GM18870 (cell line): ENCODE results near the gene ROM1.
"Not testable (repeated sequence)": the region's sequence is repeated elsewhere in the genome, so short reads cannot be mapped to it uniquely, and the experiment has no call there.

Source experiments
- ATAC-seq: cut with Tn5 transposase; IDR thresholded peaks from one replicate; pipeline ENCODE4 v1.9.1; 2021; ENCODE audit warnings: moderate library complexity; ENCODE audit not compliant: unreplicated experiment

ROM1 gene

DNA sequence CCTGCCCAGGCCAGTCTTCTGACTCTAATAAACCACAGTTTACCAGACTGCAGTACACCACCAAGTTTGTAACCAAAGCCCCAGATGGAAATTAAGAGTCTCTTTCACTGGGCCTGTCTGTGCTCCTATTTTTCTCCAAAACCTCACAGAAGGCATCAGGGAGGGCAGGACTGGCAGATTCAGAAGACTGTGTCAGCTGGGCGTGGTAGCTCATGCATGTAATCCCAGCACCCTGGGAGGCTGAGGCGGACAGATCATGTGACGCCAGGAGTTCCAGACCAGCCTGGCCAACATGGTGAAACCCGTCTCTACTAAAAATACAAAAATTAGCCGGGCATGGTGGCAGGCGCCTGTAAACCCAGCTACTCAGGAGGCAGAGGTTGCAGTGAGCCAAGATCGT, 27.7 kb upstream of the ROM1 start:
- not testable (repeated sequence) for ATAC-seq

DNA sequence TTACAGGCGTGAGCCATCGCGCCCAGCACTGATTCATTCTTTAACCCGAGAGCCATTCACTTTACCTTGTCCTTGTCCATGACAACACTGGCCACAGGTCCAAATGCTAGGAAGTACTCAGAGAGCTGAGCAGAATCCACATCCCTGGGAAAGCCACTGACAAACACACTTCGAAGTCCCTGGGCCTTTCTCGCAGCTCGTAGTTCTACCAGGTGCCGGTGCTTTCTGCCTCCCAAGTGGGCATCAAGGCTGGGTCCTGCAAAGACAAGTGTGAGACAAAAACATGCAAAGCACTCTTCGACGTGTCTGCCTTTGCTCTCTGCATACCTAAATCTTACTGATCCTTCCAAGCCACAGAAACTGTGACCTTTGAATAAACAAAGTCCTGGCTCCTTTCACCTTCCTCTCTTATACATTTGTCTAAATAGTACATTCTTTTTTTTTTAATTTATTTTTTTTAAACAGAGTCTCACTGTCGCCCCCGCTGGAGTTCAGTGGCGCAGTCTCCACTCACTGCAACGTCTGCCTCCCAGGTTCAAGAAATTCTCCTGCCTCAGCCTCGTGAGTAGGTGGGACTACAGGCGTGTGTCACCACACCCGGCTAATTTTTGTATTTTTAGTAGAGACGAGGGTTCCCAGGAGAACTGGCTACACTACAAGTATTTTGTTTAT, 24.0 kb upstream of the ROM1 start:
- ATAC-seq = no peak

DNA sequence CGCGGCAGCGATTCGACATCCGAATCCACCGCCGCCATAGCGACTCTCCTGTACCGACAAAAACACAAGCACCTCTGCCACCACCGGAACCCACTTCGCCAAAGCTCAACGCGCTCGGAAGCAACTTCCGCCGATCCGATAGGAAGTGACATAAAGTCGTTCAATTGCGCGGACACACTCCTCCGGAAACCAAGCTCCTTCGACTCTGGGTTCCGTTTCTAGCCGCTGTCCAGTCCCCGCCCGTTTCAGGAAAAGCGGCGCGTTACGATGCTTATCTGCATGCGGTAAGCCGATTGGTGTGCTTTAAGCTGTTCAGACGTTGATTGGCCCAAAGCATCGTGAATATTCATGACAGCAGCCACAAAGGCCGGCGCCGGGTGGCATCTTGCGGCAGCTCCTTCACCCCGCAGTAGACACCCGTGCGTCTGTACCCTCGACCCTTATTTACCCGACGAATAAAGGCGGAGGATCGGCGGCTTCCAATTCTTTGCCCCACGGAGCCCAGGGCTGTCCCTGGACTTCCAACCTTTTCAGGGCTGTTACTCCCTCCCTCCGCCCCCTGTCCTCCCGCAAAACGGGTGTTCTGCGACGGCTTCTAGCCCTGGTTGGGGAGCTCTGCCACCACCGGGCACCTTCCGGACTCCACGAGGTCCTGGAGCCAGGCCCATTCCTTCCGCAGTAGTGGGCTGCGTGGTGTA, 21.5 kb upstream of the ROM1 start, which contains the start of gene TUT1:
Gene TUT1, minus strand, starts transcription at position 76 of the 698 bp plus-strand sequence. Its CDS starts 38 bp downstream, at position 38.
- ATAC-seq = peak; percentile 88

DNA sequence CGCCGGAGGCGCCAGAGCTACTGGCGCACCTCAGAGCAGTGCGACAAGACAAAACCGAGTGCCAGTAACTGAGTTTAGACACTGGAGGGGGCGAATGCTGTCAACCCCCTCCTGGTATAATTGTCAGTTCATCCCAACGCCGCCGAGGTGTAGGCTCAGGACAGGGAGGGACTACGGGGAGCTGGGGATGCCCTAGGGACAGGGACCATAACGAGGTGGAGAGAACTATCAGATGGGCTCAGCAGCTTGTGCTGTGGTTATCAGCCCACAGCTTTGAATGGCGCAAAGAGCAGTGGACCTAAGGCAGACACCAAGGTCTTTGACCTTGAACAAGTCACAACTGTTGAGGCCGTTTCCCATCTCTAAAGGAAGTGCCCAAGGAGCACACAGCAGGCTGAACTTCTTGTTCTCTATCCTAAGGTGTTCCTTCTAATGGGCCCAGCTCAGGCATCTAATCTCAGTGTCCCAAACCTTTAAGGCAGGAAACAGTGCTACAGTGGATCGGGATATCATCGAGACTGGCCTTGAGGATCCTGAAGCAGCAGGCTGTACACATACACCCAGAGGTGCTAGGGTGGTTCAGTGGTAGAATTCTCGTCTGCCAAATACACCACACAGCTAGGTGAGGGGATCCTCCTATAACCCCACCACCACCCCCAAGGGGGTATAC, 20.8 kb upstream of the ROM1 start:
- no peak for ATAC-seq

DNA sequence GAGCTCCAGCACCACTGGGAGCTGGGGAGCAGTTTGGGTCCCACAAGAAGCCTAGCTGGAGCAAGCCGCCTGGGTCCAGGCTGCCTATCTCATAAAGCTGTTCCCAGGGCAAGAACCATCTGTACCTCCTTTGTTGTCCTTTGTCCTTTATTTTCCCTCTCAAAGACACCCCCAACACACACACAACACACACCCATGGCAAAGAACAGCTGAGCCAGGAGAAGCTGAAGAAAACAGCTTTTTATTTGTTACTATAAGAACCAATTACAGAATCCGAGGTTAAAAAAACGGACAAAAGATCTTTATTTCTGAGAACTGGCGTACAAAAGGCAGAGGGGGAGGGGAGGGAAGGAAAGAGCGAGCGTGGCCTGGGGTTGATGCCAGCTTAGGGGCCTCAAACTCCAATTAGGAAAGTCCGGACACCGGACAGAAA, 20.1 kb upstream of the ROM1 start:
- no peak for ATAC-seq

DNA sequence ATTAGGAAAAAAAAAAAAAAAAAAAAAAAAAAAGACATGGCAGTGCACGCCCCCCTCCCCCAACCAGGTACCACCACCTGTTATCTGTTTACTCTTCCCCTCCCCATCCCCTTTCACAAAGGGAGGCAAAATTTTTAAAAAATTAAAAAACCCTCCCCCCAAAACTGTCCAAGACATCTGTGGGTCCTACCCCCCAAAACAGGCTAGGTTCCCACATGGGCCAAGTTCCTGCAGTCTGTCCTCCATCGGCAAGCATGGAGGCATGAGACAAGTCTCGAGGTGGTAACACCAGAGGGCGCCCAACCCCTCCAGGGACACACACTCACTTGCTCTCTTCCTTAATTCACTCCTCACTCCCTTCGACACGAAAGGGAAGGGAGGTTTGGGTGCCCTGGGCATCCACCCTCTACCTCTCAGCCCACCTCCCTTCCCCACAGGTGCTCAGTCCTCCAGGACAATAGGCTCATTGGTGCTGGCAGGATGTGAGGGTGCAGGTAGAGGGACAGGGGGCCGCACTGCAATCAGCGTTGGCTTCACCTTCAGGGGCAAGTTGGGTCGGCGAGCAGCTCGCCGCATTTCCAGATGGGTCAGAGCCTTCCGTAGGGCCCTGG, 19.5 kb upstream of the ROM1 start:
- ATAC-seq = no peak

DNA sequence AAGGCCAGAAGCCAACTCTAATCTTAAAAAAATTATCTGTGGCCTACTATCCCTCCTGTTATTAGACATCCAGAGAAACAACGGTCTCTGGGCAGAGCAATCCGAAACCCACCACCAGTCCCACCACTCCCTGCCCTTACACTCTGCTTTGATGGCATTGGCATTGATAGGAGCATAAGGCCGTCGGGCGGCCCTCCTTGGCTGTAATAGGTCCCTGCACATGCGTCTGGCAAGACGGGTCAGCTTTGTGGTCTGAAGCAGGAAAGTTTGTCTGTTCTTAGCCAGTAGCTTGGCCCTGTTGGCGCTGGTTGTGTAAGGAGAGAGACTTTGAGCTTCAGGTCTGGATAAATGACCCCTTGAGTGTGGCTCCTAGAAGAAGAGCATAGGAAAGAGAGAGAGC, 17.9 kb upstream of the ROM1 start:
- no peak for ATAC-seq

DNA sequence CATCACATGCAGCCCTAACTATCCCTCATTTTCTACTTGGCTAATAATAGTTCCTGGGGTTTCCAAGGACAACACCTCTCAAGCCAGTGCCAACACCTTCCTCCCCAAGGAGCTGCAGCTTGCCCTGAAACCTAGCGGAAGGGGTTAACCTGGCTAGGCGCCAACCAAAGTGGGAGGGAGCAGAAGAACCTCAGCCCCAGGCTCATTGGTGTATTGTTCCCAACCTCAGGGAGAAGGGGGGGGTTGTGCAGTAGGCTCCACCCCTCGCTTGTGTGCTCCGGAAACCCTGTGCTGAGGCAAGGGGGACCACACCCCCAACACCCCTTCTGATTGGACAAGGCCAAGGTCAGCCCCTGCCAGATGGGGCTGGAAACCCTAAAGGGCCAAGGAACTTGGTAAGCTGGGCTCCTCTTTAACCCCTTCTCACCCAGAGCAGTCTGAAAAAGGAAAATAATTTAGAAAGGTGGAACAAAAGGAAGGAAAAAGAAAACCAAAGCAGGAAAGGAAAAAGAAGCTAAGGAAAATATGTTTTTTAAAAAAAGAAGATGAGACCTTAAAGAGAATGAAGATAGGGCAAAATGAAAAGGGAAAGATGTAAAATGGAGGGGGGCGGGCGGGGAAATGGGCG, 13.9 kb upstream of the ROM1 start:
- ATAC-seq = peak; percentile 35

DNA sequence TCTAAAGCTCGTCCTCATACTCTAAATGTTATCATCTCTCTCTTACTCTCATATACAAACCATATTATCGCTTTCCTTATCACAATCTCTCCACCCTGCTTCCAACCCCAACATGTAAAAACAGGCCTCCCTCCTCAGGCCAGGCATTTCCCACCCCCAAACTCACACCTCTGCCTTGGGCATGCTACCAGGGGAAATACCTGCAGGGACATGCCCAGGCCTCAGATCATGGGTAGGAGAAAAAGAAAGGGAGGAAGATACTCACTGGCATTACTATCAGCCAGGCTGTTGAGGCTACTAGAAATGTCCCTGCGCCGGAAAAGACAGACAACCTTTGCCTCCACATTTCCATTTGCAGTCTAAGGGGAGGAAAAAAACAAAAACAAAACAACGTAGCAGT, 13.2 kb upstream of the ROM1 start:
- no peak for ATAC-seq

DNA sequence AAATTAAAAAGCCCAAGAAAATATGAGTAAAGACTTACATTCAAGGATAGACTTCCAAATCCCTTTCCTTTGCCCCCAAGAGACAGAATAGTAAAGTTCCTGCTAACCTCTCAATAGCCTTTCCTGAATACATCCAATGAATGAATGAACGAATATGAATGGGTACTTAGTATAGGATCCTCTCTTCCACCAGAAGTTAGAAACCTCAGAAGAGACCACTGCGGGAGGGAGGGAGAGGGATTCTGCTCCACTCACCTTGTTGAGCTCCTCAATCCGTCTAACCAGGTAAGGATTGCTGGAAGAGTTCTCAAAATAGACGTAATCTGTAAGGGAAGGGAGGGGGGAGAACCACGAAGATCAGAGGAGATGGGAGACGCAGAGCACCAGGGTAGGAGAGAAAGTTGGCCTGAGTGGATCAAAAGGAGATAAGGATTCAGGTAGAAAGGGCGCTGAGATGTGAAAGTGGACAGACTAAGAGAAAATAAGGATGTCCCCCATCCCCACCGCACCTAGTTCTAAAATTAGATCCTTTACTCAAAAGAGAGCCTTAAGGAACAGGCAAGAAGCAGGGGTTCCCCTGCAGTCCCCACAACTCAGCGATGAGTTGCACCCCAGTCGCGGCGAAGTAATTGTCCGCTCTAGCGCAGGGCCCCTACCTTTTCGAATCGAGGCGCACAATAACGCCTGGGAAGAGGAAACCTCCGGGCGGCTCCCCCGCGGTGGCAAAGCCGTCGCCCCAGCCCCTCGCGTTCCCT, 12.5 kb upstream of the ROM1 start:
- no peak for ATAC-seq

DNA sequence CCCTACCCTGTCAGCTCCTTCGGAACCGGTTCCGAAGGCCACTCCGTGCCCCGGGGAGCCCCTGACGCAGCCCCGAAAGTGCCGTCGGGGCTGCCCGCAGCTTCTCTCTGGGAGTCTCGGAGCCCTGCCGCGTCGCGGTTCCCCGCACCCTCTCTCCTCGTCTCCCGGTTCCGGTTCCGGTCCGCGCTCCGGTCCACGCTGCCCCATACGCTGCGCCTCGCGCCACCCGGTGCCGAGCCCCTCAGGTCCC, 12.0 kb upstream of the ROM1 start:
- no peak for ATAC-seq

DNA sequence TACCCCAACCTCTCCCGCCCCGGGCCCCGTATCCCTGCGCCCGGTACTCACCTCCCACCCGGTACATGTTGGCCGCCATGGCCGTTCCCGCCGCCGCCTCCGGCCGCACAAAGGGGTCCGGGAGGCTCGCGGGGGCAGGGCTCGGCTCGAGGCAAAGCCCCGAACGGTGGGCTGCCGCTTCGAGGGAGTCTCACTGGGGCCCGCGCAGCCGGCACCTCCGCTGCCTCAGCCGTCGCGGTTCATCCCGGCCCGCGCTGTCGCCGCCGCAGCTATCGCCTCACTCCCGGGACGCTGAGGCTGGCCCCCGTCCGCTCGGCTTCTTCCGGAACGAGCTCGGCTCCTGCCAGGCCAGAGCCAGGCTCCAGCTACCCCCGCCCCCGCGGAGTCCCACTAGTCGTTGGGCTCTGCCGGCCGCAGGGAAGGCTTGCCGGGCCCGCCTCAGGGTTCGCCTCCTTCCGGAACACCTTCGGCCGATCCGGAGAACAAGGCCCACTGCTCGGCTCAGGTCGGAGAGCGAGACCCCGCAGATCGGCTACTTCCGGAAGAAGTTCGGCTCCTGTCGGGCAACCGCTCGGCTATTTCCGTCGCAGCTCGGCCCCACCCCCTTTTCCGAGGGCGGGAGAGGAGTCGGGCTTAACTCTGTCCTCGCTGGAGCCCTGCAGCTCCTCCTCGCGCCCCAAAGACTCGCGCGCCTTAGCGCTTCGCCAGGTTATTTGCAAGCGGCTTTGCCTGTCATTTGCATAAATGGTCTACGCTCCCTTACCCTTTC, 11.5 kb upstream of the ROM1 start, which contains the start of gene MTA2:
Gene MTA2, minus strand, starts transcription at position 494 of the 769 bp plus-strand sequence. Its CDS starts 415 bp downstream, at position 79.
- ATAC-seq = peak; percentile 70

DNA sequence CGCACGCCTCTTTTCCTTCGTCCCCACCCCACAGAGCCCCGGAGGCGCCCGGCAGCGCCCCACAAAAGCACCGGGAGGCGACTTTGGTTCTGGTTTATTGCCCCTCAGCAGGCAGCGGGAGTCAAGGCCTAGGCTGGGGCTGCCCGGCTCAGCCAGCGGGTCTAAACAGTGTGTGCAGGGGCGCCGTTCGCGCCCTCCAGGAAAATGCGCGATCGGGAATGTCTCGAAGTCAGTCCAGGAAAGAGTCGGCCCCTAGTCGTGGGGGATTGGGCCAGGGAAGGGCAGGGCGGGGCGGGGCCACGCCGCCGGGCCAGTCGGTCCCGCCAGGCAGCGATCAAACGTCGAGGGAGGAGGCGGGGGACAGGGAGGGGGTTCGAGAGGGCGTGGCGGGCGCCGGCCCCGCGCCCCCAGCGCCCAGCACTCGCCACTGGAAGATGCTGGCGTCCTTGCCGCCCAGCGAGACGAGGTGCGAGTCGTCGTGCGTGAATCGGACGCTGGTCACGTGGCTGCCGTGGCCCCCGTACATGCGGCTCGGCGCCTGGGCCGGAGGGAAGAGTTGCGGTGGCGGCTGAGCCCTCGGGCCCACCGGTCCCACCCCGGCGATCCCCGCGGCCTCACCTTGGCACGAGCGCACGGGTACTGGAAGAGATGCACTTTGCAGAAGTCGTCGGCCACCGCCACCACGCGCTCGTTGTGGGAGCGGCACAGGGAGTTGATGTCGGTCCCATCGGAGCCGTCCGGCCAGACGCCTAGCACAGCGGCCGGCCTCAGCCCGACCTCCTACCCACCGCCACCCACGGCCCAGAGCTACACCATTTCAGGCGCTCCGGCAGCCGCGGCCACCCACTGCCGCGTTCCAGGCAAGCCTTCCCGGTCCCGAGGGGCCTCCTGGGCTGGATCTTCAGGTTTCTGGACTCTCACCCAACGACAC, 10.7 kb upstream of the ROM1 start:
- ATAC-seq = no peak

DNA sequence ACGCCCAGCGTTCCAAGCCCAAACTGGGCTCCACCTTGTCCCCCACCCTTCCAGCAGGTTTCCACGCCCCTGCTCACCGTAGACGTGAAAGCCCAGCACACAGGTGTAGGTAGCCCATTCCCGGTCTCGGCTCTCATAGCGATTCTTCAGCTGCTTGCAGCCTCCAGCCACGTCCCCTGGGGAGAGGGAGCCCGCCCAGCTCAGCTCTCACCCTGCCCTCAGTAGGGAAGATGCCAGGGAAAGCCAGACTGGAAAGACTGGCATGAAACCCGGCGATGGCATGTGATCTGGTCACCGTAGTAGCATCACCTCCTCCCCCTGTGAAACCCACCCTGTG, 10.0 kb upstream of the ROM1 start:
- ATAC-seq = no peak

DNA sequence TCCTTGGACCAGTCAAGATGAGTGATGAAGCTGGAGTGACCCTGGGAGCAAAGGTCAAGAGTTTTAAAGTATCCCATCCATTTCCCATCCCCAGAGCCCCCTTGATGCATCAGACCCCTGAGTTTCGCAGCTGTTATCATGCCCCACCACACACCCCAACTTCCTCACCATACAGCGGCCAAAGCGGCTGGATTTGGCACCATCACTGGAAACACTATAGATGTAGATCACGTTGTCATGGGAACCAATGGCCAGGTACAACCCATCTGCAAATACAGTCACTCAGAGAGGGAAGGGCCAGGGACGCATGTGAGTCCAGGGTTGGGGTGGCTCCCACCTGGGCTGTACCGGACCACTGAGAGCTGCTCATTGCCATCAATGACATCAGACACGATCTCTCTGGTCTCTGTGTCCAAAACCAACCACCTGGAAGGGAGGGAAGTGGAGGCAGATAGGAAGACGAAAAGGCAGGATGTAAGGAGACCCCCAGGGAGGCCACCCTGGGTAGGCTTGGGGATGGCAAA, 9.2 kb upstream of the ROM1 start:
- no peak for ATAC-seq

DNA sequence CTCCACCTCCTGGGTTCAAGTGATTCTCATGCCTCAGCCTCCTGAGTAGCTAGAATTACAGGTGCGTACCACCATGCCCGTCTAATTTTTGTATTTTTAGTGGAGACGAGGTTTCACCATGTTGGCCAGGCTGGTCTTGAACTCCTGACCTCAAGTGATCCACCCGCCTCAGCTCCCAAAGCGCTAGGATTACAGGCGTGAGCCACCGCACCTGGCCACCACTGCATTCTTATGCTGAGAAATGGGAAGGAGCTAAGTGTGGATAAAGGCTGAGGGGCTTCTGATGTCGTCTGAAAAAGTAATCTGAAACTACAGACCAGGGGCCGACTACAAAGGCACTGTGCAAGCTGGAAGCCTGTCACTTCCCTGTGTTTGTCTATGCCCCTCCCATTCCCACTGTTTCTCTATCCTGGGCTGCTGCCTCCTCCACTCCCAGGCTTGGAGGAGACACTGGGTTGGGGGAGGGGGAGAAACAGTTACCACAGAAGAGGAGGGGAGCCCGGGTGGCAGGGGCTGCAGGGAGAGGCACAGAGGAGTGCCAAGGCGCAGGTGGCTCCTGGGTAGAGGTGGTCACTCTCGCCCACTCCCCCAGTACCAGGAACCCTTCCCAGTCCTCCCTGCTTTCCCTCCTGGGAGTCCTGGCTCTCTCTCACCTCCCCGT, 8.5 kb upstream of the ROM1 start:
- no peak for ATAC-seq

DNA sequence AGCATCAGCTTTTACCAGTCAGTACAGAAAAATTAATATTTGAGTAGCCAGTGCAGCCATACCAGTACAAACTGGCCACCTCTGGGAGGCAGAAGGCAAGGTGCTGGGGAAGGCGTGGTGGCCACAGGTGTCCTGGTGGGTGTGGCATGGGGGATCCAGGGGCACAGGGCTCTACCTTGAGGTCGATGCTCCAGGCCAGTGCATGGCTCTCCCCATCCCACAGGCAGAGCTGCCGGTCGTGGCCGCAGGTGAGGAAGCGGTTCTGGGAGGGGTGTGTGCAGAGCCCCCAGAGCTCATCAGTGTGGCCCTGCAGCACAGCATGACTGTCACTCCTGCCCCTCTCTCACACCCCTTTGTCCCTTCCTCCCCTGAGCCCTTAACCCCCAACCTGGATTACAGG, 7.6 kb upstream of the ROM1 start:
- ATAC-seq = no peak

DNA sequence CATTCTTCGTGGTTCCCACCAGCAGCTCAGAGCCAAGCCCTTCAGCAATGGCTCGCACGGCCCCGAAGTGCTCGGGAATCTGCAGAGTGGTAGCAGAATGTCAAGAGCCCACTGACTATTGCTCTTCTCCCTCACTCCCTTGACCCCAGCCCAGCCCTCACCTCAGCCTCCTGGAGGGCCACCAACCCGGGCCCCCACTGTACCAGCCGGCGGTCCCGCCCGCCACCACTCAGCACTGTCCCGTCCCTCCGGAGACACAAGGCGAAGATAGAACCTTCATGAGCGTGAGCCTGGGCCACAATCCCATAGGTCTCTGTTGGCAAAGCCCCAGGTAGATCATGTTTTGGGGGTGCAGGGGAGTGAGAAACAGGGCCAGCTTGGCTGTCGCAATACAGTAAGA, 7.2 kb upstream of the ROM1 start:
- no peak for ATAC-seq
